DND-41 (cell line): ENCODE results near the gene CCDC14.

Experiments
- EZH2 ChIP-seq: IDR thresholded peaks from 3 replicates; pipeline ENCODE4 v1.6.1; 2012; ENCODE audit warnings: borderline replicate concordance, low read depth, mild to moderate bottlenecking, moderate library complexity, low read length, inconsistent platforms; ENCODE audit not compliant: severe bottlenecking
- TF ChIP-seq, protein P1 (sequence below): IDR thresholded peaks from 2 replicates; pipeline ENCODE4 v1.5.1; 2012; ENCODE audit warnings: borderline replicate concordance, low read length, moderate library complexity, mild to moderate bottlenecking; ENCODE audit not compliant: poor library complexity, severe bottlenecking; ENCODE audit errors: extremely low read depth

DNA sequence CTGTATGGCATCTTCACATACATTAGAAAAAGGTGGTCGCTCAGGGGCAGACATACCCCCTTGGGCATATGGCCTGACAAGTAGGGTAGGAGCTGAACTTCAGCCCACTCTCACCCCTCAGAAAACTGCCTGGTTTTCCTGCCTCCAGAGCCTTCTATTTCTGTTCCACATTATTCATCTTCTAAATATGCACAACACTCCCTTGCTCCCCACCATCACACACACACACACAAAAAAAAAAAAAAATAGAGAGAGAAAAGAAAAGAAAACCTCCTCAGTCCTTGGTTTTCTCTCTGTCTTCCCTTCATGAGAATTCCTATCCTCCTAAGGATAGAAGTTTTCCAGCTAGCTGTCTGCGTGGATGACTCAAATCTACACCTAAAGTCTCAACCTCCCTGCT is 36.5 kb upstream of the CCDC14 start:
- TF ChIP-seq, protein P1, sequence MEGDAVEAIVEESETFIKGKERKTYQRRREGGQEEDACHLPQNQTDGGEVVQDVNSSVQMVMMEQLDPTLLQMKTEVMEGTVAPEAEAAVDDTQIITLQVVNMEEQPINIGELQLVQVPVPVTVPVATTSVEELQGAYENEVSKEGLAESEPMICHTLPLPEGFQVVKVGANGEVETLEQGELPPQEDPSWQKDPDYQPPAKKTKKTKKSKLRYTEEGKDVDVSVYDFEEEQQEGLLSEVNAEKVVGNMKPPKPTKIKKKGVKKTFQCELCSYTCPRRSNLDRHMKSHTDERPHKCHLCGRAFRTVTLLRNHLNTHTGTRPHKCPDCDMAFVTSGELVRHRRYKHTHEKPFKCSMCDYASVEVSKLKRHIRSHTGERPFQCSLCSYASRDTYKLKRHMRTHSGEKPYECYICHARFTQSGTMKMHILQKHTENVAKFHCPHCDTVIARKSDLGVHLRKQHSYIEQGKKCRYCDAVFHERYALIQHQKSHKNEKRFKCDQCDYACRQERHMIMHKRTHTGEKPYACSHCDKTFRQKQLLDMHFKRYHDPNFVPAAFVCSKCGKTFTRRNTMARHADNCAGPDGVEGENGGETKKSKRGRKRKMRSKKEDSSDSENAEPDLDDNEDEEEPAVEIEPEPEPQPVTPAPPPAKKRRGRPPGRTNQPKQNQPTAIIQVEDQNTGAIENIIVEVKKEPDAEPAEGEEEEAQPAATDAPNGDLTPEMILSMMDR = no peak
- no peak for TF ChIP-seq EZH2
